HTR-8/SVneo (cell line): ENCODE data around the gene ADAMTS20.

Experiments used
- DNase-seq: peaks from one replicate; pipeline ENCODE4 v3.0.0; 2011; ENCODE audit warnings: low spot score, mixed read lengths; ENCODE audit not compliant: insufficient read length
- FAIRE-seq: peaks from 2 replicates; lab custom pipeline; 2011; peaks lifted over from hg19 to GRCh38; lab: Jason Lieb, UNC

Gene ADAMTS20

DNA sequence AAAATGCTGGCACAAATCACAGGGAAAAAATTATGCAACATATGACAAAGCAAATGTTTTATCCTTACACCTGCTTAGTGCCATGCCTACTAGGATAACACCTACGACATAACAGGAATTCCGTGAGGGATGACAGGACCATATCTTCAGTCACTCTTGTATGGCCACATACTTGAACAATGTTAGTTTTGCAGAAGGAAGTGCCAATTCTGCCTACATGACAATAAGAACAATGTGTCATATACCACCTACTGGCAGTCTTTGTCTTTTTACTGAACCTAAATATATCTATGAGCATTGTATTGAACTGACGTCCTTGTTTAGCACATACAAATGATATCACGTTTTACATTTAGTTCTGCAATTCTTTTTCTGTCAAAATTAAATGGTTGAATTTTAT is 234.0 kb downstream of the ADAMTS20 start:
- DNase-seq (no peak), FAIRE-seq (peak; percentile 20)

DNA sequence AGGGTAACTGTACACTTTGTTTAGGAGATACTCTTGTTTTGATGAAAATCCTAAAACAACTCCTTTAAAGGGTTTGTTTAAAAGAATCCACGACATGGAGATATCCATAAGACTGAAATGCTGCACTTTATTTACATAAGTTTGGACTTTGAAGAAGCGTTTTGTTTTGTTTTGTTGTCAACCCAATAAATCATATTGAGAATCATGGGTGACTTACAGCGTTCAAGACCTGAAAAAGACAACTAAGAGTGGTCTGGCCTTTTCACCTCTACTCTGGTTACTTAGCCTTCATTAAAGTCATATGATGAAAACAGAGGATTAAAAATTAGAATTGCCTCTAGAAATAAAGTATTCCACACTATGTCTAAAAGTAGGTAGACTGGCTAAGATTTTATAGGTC is 234.8 kb downstream of the ADAMTS20 start:
- DNase-seq (no peak), FAIRE-seq (no peak)

DNA sequence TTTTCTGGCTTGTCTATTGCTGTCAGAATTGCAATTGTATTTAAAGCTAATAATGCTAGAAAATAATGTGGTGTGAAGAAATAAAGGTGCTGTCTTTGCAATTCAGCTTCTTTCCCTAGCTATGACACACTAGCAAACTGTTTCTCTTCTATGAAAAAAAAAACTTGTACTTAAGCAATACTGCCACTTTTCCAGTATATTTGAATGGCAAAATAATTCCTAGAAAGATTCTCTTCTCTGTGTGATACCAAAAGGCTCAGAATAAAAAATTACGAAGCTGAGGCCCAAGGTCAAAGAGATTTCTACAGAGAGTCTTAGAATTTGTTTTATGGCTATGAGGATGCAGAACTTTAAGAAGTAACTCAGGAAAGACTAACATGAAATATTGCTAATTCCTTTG is 235.5 kb downstream of the ADAMTS20 start:
- DNase-seq = no peak
- FAIRE-seq = no peak

DNA sequence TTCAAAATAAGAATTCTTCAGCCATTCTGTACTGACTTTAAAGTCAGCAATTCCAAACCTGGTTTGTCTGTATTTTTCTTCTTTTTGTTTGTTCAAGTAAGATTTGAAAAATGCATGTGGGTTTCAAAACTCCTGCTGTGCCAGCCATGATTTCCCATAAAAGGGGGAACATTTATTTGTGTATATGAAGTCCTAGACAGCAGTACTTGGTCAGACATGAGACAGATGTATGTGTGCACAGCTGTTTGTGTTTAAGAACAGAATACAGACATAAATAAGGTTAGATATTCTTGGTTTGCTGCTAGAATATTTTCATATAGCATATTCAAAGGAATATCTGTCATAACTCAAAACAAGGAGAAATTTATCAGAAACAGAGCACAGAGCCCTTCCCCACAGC is 236.0 kb downstream of the ADAMTS20 start:
- DNase-seq (no peak), FAIRE-seq (no peak)

DNA sequence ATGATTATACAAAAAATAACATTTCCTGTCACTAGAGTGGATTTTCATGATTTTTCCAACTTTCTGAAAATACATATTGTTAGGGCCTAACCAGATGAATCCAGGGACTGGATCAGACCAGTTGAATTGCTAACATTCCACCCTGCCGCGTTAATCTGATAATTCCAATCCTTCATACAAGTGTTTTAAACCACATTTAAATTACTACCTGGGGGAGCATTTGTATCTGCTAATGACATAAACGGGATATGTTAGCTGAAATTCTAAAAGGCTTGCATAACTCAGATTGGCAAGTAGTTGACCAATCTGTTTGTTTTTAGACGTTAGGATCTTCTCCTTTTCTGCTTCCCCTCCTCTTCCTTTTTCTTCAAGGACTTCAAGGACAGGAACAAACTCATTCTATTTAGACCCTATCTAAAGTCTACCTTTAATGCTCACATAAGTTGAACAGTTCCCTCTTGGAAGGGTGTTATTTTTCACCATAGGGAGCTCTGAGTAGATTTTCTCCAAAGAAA is 239.0 kb downstream of the ADAMTS20 start:
- FAIRE-seq (no peak), DNase-seq (no peak)

DNA sequence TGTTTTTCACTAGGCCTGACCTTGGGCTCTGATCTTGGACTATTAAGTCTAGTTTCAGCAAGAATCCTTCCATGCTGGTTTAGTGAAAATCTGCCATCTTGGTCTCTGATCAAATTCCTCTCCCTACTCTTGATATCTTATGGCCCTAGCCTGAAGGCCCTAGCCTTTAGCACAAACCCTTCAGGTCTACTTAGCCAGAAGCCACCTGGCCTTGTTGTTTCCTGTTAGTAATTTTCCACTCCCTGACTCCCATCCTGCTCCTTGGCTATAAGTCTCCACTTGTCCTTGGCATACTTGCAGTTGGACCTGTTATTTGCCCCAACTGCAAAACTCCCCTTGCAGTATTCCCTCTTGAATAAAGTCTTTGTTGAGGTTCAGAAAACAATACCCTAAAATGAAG is 241.4 kb downstream of the ADAMTS20 start:
- DNase-seq (no peak), FAIRE-seq (no peak)

DNA sequence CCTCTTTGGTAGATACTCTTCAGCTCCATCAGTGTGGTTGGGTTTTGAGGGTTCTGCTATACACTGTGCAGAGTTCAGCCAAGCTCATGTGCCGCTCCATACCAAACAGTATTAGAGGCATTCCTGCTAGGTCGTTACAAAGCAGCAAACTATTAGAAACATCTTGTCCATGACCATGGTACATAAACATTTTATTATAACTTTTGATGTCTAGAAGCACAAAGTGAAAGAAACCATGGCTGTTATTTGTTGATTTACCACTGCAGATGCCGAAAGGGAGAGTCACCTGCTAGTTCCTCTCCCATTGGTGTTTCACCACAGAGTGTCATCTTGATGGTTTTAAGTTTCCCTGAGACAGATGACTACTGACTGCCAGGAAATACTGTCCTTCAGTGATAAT is 242.0 kb downstream of the ADAMTS20 start:
- peak; percentile 67 for FAIRE-seq
- DNase-seq = peak; percentile 33

DNA sequence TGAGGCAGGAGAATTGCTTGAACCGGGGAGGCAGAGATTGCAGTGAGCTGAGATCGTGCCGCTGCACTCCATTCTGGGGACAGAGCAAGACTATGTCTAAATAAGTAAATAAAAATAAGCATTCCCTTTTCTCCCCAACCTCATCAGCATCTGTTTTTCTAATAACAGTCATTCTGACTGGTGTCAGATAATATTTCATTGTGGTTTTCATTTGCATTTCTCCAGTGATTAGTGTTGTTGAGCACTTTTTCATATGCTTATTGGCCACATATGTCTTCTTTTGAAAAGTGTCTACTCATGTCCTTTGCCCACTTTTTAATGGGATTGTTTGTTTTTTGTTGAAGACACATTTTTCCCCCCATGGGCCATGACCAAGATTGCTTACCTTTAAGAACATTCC is 243.2 kb downstream of the ADAMTS20 start:
- DNase-seq (no peak), FAIRE-seq (no peak)

DNA sequence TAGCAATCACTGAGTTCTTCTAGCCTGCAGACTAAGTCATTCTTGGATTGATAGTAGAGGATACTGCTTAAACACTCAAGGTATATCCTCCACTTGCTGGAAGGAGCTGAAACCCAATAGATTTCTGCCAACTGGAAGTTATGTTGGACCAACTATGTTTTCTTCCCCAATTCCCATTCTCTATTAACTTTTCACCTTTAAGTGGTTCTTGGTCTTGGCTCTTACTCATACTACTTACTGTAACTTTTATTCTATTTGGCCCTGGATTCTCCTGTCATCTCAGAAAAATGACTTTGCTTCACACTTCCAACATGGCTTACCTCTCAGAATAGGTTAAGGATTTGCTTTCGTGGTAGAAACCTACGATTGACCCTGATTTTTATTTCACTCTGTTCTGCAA is 244.9 kb downstream of the ADAMTS20 start:
- DNase-seq = no peak
- no peak for FAIRE-seq

DNA sequence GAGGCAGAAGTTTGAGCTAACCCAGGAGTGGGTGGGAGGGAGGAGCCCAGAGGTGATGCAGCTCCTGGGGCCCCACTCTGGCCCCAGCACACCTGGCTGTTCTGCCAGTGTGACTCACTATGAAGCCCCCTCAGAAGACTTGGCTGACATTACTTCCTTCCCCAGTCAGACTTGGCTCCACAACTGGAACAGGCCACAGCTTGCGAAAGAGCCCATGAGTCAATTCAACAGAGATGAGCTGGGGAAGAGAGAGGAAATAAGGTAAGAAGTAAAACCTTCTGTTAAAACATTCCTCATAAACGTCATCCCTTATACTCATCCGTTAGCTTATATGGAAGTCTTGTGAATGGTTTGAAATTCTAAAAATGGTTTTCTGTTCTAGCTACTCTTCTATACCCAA is 245.9 kb downstream of the ADAMTS20 start:
- DNase-seq = peak; percentile 45
- FAIRE-seq = no peak

DNA sequence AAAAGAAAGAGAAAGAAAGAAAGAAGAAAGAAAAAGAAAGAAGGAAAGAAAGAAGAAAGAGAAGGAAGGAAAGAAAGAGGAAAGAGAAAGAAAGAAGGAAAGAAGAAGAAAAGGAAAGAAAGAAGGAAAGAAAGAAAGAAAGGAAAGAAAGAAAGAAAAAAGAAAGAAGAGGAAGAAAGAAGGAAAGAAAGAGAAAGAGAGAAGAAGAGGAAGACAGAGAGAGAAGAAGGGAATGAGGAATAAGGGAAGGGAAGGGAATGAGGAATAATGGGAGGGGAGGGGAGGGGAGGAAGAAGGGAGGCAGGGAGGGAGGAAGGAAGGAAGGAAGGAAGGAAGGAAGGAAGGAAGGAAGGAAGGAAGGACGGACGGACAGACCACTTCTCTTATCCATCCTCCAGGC is 246.9 kb downstream of the ADAMTS20 start:
- FAIRE-seq = no peak
- DNase-seq = no peak
